Astrocyte of the spinal cord (primary cell): ENCODE data around the gene SPDYE3.
A peak's percentile ranks its signal among the peaks of the same experiment; 100 is the strongest.
"Not testable (repeated sequence)": the region's sequence is repeated elsewhere in the genome, so short reads cannot be mapped to it uniquely, and the experiment has no call there.

Experiments
- DNase-seq: peaks from one replicate; pipeline ENCODE4 v3.0.0; 2011; ENCODE audit warnings: low read depth, low spot score
- H3K4me3 ChIP-seq: 2 replicates; pipeline ENCODE4 v1.5.1; 2011; ENCODE audit warnings: low read depth, mild to moderate bottlenecking, low read length, moderate library complexity
- in situ Hi-C: cut with HindIII; loops from 2 replicates; pipeline ENCODE4 v1.10.0; 2017; ENCODE audit warnings: low sequenced_read_pairs
- TF ChIP-seq, protein P1 (sequence below): IDR thresholded peaks from 2 replicates; pipeline ENCODE4 v1.5.1; 2012; ENCODE audit warnings: low read depth, mild to moderate bottlenecking, low read length, inconsistent platforms

Gene SPDYE3, protein sequence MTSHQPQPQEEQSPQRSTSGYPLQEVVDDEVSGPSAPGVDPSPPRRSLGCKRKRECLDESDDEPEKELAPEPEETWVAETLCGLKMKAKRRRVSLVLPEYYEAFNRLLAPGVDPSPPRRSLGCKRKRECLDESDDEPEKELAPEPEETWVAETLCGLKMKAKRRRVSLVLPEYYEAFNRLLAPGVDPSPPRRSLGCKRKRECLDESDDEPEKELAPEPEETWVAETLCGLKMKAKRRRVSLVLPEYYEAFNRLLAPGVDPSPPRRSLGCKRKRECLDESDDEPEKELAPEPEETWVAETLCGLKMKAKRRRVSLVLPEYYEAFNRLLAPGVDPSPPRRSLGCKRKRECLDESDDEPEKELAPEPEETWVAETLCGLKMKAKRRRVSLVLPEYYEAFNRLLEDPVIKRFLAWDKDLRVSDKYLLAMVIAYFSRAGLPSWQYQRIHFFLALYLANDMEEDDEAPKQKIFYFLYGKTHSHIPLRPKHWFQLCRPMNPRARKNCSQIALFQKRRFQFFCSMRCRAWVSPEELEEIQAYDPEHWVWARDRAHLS

GRCh38 chr7:100307402-100307801, at the start of gene SPDYE3:
Gene SPDYE3, plus strand, starts transcription at chr7:100307702. Its CDS starts 184 bp downstream, at chr7:100307886.
- H3K4me3 ChIP-seq, DNase-seq, in situ Hi-C loops: not testable (repeated sequence)

DNA sequence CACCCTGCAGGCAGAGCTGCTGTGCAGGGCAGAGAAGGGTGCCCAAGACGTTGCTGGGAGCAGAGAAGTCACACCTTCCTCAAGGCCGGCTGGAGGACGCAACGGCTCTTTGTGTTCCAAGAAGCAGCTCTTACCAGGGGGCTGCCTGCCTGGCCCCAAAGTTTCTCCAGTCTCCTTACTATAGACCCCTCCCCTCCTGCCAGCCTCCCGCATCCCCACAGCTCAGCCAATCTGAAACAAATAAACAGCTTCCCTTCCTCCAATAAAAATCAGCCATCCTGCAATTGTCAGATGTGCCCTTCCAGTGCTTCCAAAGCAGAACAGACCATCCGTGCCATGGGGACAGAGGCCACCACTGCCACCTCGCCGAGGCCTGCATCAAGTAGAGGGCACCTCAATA, 47.5 kb upstream of the SPDYE3 start:
- in situ Hi-C loops, H3K4me3 ChIP-seq, DNase-seq: not testable (repeated sequence)

- H3K4me3 ChIP-seq, in situ Hi-C loops, DNase-seq: not testable (repeated sequence)
Measured at GRCh38 chr7:100262896-100263295, 44.6 kb upstream of the SPDYE3 start.

DNA sequence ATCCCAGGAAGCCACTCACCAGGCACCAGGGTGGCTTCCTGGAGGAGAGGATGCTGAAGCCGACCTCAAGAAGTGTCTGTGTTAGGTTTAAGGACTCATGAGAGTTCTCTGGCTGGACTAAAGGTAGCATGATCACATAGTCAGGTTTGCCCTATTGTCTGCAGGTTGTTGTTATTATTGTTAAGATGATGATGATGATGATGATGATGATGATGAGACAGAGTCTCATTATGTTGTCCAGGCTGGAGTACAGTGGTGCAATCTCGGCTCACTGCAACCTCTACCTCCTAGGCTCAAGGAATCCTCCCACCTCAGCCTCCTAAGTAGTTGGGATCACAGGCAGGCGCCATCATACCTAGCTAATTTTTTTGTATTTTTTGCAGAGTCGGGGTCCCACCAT, 43.3 kb upstream of the SPDYE3 start:
- in situ Hi-C loops, H3K4me3 ChIP-seq, DNase-seq: not testable (repeated sequence)

DNA sequence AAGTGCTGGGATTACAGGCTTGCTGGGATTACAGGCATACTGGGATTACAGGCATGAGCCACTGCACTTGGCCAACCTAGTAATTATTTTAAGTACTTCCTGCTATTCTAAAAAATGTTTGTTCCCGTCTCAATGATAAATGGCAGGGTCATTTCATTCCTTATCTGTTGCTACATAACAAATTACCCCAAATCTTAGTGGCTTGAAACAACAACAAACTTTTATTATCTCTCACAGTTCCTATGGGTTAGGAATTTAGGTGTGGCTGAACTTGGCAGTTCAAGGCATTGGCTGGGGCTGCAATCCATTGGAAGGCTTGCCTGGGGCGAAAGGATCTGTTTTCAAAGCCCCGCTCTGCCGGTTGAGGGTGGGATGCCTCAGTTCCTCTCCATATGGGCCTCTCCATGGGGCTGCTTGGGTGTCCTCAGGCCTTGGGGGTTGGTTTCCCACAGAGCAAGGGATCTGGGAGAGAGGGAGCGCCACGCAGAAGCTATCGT, 42.8 kb upstream of the SPDYE3 start:
- DNase-seq, in situ Hi-C loops, H3K4me3 ChIP-seq: not testable (repeated sequence)

DNA sequence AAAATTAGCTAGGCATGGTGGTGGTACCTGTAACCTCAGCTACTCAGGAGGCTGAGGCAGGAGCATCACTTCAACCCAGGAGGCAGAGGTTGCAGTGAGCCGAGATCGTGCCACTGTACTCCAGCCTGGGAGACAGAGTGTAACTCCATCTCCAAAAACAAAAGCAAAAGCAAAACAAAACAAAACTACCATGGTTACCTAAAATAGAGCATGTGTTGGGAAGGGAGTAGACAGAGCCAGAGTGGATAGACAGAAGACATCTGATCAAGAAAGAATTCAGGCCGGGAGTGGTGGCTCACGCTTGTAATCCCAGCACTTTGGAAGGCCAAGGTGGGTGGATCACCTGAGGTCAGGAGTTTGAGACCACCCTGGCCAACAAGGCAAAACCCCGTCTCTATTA, 41.7 kb upstream of the SPDYE3 start:
- H3K4me3 ChIP-seq, DNase-seq, in situ Hi-C loops: not testable (repeated sequence)

GRCh38 chr7:100266576-100267354, 40.7 kb upstream of the SPDYE3 start:
- no peak for DNase-seq
- in situ Hi-C loops, result no loop called here
- TF ChIP-seq, protein P1, sequence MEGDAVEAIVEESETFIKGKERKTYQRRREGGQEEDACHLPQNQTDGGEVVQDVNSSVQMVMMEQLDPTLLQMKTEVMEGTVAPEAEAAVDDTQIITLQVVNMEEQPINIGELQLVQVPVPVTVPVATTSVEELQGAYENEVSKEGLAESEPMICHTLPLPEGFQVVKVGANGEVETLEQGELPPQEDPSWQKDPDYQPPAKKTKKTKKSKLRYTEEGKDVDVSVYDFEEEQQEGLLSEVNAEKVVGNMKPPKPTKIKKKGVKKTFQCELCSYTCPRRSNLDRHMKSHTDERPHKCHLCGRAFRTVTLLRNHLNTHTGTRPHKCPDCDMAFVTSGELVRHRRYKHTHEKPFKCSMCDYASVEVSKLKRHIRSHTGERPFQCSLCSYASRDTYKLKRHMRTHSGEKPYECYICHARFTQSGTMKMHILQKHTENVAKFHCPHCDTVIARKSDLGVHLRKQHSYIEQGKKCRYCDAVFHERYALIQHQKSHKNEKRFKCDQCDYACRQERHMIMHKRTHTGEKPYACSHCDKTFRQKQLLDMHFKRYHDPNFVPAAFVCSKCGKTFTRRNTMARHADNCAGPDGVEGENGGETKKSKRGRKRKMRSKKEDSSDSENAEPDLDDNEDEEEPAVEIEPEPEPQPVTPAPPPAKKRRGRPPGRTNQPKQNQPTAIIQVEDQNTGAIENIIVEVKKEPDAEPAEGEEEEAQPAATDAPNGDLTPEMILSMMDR, result no peak
- H3K4me3 ChIP-seq, result no peak overlapping the region

DNA sequence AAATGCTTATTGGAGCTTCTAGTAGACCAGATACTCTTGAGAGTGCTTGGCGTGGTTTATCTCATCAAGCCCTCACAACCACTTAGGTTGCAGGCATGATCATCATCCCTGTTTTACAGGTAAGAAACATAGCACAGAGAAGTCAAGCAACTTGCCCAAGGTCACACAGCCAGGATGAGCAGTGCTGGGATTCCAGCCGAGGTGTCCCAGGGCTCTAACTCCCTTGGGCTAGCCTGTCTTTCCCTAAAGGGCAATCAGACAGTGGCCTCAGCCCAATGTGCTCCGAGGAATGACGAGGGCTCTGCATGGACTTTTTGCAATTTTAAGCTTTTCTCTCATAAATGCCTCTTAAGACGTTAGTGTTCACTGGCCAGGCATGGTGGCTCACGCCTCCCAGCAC, 39.9 kb upstream of the SPDYE3 start:
- no peak for DNase-seq
- in situ Hi-C loops, result no loop called here
- no peak overlapping the region for H3K4me3 ChIP-seq
- TF ChIP-seq, protein P1, result no peak

- H3K4me3 ChIP-seq, in situ Hi-C loops, DNase-seq: not testable (repeated sequence)
Measured at GRCh38 chr7:100268882-100269281, 38.6 kb upstream of the SPDYE3 start.

DNA sequence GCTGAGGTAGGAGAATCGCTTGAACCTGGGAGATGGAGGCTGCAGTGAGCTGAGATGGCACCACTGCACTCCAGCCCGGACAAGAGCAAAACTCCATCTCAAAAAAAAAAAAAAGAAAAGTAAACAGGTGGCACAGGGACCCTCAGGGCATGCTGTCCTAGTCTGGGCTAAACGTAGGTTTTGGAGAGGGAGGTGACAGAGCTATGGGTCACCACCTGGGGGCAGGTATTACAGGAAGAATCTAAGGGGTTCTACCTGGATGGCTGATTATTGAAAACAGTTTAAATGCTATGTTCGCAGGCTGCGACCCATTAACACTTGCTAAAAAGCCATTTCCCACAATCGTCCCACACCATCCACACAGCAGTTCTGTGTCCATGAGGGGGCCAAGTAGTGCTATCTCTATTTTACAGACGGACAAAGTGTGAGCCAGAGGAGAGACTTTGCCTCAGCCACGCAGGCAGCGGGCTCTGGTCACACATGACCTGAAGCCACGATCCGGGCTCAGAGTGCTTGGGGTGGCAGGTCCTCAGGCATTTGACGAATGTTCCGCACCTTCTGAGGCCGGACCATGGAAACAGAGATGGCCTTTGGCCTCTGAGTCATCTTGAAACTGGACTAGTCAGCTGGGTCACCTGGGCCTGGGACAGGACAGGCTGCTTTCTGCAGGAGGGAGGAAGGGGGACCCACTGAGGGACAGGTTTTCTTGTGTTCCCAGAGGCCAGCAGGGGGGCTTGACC, 38.0 kb upstream of the SPDYE3 start:
- in situ Hi-C loops, DNase-seq: not testable (repeated sequence)

DNA sequence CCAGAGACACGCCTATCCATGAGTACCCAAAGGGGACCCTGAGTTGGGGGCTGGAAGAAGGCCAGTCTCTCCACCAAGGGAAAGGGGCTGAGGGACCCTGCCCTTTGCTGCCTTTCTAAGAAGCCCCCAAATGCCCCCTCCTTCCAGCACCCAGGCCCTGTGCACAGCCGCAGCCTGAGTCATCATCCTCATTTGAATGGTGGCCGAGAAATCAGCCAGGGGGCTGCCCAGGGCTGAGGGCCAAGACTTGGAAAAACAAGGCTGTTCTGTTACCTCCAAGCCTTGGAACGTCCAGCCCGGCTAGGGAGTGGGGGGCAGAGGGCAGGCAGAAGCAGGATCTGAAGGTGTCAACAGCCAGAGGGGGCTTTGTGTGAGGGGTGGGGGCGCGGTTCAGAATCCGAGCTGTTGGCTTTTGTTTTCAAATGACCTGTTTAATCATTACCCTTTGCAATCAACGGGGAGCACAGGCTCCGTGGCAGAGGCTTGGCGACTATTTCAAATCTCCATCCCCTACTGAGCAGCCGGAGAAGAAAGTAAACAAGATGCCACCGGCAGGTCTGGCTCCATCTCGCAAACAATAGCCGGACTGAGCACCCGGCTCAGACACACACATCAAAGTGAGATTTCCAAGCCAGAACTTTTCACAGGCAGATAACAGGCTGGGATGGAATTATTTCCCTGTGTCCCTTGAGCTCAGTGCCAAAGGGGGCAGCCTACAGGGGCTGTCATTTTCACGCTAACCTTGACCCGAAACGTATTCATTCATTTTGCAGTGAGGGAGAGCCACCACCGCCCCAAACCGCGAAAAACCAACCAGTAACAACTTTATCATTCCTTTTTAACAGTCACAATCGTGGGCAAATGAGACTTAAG, 37.2 kb upstream of the SPDYE3 start:
- peak overlapping the region; percentile 56 for H3K4me3 ChIP-seq
- peak; percentile 22 for DNase-seq
- in situ Hi-C loops, result not testable (repeated sequence)

More for the DNA sequence above, 38.0 kb upstream of the SPDYE3 start:
- H3K4me3 ChIP-seq, result not testable (repeated sequence)

DNA sequence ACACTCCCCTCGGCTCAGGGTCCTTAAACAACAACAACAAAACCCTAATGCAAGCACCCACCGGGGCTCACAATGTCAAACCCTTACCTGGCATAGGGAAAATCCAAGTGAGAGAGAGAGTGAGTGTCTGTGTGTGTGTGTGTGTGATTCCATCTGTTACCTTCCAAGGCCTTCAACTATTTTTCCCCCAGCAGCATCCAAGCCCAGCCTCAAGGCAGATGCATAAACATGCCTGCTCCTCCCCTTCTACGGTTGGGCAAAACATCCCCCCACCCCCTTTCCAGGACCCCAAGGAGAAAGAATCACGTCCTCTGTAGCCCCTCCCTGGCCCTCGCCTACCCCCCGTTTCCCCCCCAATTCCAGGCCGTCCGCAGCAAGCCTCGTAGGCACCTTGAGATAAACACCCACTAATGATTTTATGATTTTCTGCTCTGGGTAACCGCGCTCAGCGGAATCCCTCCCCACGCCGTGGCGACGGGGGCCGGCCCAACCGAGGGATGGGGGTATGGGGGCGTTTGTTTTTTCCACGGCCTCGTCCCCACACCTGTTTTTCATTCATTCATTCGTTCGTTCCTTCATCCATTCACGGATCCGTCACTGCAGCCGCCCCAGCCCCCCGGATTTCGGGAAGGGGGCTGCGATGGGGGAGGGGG, 36.4 kb upstream of the SPDYE3 start:
- in situ Hi-C loops, result not testable (repeated sequence)
- DNase-seq, result peak; percentile 16

More for the DNA sequence above, 36.4 kb upstream of the SPDYE3 start:
- H3K4me3 ChIP-seq, result peak overlapping the region; percentile 56
